Glomerular endothelial cell (primary cell): ENCODE results near the gene TRIP13. TPM values are rescaled to one million over a fixed set of nuclear protein-coding genes. Genes with fewer than 3 reads are reported as not detected.
"Not testable (repeated sequence)": the region's sequence is repeated elsewhere in the genome, so short reads cannot be mapped to it uniquely, and the experiment has no call there.

ENCODE experiments used
- DNase-seq: peaks from one replicate; pipeline ENCODE4 v3.0.0-alpha.2; 2011; ENCODE audit warnings: low read depth, low spot score; ENCODE audit errors: extremely low read depth
- total RNA-seq: library from RNA; depleted of rRNA; stranded (reverse); fragments of >200 nt; gene quantifications from 2 replicates; pipeline ENCODE4 v1.2.3, GENCODE V29; 2015

Gene TRIP13, protein sequence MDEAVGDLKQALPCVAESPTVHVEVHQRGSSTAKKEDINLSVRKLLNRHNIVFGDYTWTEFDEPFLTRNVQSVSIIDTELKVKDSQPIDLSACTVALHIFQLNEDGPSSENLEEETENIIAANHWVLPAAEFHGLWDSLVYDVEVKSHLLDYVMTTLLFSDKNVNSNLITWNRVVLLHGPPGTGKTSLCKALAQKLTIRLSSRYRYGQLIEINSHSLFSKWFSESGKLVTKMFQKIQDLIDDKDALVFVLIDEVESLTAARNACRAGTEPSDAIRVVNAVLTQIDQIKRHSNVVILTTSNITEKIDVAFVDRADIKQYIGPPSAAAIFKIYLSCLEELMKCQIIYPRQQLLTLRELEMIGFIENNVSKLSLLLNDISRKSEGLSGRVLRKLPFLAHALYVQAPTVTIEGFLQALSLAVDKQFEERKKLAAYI
- 15.8 and 31.8 TPM in 2 replicates for total RNA-seq

DNA sequence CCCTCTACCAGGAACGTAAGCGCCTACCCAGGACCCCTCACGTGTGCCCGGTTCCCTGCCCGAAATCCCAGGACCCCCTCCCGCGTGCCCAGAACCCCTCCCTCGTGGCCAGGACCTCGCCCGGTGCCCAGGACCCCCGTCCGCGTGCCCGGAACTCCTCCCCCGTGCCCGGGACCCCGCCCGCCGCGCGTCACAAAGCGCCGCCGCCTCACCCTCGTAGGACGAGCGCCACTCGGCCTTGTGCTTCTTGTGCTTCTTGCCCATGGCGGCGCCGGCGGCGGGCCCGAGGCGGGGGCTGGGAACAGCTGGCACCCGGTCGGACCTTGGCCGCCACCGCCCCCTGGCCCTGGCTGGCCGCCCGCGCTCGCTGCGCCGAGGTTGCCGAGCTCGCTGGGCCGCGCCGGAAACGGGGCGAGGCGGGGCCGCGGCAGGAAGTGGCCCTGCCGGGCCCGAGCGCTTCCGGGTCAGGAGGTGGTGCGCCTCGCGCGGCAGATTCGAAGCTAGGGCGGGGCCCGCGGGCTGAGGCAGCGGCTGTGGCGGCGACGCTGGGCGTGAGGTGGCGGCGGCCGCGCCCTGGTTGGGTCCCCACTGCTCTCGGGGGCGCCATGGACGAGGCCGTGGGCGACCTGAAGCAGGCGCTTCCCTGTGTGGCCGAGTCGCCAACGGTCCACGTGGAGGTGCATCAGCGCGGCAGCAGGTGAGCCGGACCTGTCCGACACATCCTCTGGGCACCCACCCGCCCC is at the start of gene TRIP13, which contains the start of gene BRD9:
Gene TRIP13 (plus strand): TSS at position 491 of the 743 bp plus-strand sequence. CDS start 115 bp downstream, at position 606.
Gene BRD9 (minus strand): TSS at position 408 of the 743 bp plus-strand sequence. CDS start 144 bp downstream, at position 264.
- no peak for DNase-seq

DNA sequence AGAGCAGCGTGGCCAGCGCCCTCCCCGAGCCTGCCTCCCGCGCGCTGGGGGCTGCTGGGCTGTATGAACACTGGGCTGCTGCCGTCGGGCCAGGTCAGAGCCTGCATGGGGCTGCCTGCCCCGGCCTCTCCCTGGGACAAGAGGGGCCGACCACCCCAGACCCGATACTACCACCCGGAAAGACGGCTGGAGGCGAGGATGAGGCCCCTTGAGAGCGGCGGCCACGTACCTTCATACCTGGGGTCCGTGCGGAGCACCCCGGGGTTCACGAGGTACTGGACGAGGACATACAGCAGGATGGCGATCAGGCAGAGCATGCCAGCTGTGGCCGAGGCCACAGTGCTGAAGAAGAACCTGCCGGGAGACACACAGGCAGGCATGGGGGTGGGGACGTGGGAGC is 49.3 kb upstream of the TRIP13 start:
- not testable (repeated sequence) for DNase-seq

DNA sequence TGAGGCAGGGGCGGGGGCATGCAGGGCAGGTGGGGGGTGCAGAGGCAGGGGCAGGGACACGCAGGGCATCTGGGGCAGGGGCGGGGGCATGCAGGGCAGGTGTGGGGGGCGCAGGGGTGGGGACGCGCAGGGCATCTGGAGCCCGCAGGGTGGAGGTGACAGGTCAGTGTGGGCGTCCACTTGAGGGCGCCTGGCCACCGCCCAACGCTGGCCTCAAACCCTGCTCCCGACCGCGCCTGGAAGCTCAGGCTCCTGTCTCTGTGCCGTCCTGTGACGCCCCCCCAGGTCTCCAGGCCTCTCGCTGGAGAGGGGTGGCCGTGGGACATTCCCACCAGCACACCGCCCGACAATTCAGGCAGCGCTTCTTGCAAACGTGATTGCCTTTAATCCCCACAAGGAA is 48.8 kb upstream of the TRIP13 start:
- DNase-seq: not testable (repeated sequence)

DNA sequence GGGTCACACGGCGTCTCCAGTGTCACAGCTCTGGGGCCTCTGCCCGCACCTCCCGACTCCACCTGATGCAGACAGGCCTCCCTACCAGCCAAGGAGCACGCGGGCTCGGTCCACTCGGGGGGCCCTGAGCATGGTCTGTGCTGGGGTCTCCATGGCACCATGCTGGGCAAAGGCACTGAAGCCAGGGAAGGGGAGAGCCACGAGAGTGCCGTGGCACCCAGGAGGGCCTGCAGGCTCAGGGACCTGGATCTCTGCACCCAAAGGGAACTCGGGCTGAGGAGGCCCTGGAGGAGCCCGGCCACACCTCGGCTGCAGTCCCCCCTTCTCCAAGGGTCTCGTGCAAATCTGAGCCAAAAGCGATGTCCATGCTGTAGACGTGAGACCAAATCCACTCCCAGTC is 48.3 kb upstream of the TRIP13 start:
- not testable (repeated sequence) for DNase-seq

DNA sequence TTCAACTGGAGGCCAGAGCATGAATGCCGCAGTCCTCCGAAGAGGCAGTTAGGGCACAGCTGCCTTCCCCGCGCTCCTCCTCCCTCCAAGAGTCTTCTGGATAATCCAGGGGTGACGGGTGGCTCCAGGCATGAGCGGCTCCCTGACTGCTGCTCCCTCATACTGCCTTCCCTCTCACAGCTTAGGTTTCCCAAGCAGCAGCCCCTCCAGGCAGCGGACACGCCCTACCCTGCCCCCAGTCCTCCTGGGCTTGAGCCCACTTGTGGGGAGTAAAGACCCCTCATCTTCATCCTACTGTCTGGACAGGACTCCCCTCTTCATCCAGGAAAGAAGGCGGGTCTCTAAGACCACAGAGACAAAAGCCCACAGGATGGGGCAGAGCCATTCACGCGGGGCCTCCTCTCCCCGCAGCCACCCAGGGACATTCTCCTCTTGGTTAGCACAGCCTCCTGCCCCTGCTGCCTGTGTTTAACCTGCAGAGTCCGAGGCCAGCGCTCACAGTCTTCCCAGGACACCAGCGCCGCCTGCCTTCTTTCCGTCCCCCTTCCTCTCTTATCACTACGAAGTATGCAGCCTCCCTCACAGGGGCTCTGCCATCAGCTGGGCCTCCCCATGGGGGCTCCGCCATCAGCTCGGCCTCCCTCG is 47.5 kb upstream of the TRIP13 start:
- not testable (repeated sequence) for DNase-seq

DNA sequence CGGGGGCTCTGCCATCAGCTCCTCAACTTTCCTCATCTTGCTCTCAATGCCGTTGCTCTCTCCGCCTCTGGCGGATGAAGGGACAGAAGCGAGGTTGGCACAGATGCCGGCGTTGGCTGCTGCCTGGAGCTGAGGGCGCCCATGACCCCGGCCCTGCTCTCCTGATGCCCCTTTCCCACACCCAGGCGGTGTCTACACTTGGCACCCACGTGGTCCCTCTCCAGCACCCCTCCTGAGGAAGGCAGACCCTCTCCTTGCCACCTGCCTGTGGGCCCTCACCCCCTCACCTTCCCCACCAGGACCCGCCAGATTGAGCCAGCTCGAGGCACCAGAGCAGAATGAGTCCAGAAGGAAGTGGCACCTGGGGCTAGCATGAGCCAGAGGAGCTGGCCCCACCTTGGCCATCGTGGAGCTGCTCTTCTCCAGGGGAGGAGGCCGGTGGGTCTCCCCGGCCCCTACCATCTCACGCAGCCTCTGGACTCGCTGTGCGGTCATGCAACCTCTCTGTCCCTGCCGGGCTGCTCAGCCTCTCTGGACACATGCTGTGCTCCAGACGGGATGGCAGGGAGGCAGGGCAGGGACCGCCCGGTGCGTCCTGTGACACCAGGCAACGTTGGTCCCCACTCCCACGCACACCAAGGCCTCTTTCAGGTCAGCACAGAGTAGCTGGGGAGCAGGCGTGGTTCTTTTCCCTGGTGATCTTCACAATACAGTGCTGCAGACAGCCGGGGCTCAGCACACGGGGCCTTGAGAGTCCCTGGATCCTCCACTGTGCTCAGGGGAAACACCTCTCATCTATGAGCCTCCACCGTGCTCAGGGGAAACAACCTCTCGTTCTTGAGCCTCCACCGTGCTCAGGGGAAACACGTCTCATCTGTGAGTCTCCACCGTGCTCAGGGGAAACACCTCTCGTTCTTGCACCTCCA is 46.7 kb upstream of the TRIP13 start:
- not testable (repeated sequence) for DNase-seq

DNA sequence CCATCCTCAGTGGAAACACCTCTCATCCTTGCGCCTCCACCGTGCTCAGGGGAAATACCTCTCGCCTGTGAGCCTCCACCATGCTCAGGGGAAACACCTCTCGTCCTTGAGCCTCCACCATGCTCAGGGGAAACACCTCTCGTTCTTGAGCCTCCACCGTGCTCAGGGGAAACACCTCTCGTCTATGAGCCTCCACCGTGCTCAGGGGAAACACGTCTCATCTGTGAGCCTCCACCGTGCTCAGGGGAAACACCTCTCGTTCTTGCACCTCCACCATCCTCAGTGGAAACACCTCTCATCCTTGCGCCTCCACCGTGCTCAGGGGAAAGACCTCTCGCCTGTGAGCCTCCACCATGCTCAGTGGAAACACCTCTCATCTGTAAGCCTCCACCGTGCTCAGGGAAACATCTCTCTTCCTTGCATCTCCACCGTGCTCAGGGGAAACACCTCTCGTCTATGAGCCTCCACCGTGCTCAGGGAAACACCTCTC is 46.0 kb upstream of the TRIP13 start:
- DNase-seq: not testable (repeated sequence)

DNA sequence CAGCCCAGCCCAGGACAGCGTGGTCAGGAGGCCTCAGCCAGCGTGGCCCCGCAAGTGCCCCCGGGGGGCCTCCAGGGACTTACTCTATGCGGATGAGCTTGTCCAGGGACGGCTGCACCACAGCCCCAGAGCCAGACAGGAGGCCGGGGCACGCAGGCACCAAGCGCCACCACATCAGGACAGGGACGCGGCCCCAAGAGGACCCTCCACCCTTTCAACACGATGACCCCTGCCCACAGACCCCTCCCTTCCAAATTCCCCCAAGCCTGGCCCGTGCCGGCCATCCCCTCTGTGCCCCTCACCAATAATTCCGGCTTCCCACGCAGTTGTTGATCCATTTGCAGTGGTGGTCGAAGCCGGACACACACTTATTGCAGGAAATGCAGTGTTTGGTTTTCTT is 45.5 kb upstream of the TRIP13 start:
- DNase-seq: not testable (repeated sequence)

DNA sequence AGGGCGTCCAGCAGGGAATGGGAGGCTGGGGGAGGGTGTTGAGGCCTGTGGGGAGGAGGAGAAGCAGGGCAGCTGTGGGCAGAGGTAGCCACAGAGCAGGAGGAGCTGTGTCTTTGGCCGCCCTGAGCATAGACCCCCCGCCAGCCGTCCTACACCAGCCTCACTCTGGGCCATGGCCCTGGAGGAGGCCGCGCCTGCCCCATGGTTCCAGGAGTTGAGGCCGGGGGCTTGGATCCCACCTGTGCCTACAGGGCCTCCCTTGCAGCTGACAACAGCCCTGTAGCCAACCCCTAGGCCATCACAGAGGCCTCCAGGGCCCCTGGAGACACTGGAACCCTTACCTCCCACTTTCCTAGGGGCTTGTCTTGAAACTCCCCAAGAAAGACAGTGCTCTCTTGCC is 44.9 kb upstream of the TRIP13 start:
- not testable (repeated sequence) for DNase-seq

DNA sequence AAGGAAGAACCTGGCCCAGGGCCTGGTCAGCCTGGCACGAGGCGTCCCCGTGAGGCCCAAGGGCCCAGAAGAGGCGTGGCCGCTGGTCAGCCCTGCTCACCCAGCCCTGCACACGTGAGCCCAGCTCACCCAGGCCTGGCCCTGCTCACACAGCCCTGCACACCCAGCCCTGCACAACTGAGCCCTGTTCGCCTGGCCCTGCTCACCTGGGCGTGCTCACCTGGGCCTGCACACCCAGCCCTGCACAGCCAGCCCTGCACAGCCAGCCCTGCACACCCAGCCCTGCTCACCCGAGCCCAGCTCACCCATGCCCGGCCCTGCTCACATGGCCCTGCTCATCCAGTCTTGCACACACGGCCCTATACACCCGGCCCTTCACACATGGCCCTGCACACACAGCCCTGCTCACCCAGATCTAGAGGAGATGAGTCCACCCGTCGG is 44.0 kb upstream of the TRIP13 start:
- no peak for DNase-seq

DNA sequence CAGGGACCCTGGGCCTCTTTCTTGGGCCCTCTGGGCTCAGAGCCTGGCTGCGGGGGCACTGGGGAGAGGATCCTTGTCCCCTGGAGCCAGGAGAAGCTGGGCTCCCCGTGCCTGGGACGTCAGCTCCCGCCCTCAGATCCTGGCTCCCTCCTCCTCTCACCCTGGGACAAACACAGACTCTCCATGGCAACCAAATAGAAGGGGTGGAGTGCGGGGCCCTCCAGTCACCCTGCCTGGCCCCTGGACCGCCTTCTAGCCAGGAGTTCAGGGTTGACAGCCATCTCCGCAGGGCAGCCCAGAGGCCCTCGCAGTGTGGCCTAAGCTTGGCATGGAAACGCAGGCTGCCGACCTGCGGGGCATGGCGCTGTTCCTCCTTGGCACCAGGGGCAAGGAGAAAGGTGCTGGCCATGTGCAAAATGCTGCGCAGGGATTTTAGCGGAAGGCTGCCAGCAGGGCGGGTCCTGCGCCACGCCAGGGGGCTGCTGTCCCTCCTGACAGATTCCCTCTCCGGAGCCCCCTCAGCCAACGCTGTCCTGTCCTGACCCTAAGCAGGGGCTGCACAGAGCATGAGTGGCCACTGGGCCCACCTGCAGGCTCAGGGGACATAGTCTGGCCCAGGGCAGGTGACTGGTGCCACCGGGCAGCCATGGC is 42.9 kb upstream of the TRIP13 start:
- no peak for DNase-seq

DNA sequence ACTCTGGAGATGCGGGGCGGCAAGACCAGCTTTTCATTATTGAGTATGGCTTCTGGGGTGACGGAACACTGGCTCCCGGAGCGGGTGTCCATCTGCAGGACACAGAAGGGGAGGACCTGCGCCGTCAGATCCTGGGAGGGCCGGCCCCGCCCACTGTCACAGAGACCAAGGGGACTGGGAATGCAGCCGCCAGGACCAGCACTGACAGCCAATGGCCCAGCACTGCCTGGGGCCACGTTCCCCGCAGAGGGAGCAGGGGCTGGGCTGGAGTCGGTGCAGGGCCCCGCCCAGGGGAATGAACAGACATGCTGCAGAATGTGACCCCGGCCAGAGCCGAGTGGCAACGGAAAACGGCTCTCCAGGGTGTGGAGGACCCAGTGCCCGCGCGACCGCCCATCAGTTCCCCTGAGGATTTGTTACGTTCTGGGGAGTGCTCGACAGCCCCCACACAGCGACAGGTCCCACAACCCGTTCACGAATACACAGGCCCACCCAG is 42.1 kb upstream of the TRIP13 start, which contains the start of gene ZDHHC11:
Gene ZDHHC11 (minus strand): TSS at position 476 of the 496 bp plus-strand sequence. CDS start 384 bp downstream, at position 92.
- no peak for DNase-seq

DNA sequence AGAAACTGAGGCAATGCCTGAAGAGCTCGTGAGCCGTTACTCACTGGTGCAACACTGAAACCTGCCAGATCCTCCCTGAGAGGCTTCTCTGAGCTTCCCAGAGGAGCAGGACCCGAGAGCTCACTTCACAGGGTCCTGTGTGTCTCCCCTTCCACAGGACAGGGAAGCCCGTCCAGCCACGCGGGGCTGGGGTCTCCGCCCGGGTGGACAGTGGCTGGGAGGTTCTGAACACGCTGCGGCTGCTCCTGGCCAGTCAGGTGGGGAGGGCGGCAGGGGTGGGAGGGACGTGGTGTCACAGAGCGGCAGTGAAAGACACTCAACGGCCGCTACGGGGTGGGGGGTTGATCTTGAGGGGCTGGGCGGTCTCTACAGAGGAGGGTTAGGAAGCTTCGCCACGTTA is 41.6 kb upstream of the TRIP13 start:
- DNase-seq: no peak

DNA sequence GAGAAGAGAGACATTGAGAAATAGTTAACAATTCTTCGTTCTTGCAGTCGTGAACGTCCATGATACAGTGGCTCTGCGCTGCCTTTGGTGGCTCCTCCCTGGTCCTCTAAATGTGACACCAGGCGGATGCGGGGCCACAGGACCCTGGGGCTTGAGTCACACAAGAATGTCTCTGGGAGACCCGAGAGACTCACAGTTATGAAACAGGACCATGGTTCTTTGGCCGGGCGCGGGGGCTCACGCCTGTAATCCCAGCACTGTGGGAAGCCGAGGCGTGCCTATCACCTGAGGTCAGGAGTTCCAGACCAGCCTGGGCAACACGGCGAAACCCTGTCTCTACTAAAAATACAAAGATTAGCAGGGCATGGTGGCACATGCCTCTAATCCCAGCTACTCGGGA is 41.1 kb upstream of the TRIP13 start:
- DNase-seq: no peak

DNA sequence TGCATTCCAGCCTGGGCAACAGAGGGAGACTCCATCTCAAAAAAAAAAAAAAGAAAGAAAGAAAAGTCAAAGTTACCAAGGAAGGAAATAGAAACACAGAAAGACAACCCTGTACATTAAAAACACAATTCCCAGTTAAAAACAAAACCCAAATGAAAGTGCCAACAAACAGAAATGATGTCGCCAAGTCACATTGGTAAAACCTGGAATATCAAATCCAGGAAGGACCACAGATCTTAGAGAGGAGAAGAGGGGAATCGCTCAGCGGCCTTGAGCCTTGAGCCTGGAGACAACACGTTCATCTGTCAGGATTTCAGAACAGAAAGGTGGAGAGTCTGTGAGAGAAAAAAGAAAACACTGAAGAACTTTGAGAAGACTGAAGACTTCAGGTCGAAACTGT is 40.7 kb upstream of the TRIP13 start:
- no peak for DNase-seq

DNA sequence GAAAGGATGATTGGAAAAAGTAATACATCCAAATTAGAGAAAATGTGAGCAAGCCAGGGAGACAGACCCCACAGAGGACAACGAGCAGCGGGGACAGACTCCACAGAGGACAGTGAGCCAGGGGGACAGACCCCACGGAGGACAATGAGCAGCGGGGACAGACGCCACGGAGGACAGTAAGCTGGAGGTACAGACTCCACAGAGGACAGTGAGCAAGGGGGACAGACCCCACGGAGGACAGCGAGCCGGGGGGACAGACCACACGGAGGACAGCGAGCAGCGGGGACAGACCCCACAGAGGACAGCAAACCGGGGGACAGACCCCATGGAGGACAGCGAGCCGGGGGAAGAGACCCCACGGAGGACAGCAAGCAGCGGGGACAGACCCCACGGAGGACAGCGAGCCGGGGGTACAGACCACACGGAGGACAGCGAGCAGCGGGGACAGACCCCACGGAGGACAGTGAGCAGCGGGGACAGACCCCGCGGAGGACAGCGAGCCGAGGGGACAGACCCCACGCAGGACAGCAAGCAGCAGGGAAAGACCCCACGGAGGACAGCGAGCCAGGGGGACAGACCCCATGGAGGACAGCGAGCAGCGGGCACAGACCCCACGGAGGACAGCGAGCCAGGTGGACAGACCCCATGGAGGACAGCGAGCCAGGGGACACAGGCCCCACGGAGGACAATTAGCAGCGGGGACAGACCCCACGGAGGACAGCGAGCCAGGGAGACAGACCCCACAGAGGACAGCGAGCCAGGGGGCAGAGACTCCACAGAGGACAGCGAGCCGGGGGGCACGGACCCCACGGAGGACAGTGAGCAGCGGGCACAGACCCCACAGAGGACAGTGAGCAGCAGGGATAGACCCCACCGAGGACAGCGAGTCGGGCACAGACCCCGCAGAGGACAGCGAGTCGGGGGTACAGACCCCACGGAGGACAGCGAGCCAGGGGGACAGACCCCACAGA is 40.0 kb upstream of the TRIP13 start:
- DNase-seq: no peak

DNA sequence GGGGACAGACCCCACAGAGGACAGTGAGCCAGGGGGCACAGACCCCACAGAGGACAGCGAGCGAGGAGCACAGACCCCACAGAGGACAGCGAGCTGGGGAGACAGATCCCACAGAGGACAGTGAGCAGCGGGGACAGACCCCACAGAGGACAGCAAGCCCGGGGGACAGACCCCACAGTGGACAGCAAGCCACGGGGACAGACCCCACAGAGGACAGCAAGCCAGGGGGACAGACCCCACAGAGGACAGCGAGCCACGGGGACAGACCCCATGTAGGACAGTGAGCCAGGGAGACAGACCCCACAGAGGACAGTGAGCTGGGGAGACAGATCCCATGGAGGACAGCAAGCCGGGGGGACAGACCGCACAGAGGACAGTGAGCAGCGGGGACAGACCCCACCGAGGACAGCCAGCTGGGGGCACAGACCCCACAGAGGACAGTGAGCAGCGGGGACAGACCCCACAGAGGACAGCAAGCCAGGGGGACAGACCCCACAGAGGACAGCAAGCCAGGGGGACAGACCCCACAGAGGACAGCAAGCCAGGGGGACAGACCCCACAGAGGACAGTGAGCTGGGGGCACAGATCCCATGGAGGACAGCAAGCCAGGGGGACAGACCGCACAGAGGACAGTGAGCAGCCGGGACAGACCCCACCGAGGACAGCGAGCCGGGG is 39.1 kb upstream of the TRIP13 start:
- not testable (repeated sequence) for DNase-seq
